ENCODE measurements around the gene KRTAP5-4.

GRCh38 chr11:1651411-1651980 lies 29.6 kb upstream of the KRTAP5-4 start:
- TF ChIP-seq CTCF (IDR thresholded peaks at IDR 0.05) (no peak), POLR2A (IDR thresholded peaks at IDR 0.05) (no peak)

All from testis (tissue), 2 donors.